C4-2B (cell line): Measurements from ENCODE around the gene ZNF124.

ENCODE experiments used
- ZFX ChIP-seq: fragments of 450-650 bp; IDR thresholded peaks from 2 replicates; pipeline ENCODE4 v1.6.1; 2017
- TF ChIP-seq, protein P1 (sequence below): fragments of 450-650 bp; conservative IDR thresholded peaks from 2 replicates; pipeline ENCODE4 v1.5.1; 2017; ENCODE audit warnings: mild to moderate bottlenecking

DNA sequence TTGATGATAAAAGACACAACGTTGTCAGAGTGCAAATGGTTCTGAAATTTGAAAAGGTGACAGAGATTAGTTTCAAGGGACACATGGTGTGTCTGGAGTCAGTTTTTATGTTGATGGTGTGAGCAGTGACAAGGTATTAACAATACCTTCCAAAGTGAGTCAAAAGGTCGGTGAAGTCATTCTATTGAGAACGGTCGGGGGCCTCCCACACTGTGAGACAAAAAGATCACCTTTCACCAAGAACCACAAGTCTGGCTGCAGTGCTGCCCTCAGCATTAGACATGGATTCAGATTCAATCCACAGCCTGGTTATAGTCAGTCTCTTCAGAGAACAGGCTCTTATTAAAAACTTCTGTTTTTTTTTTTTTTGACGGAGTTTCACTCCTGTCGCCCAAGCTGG lies 26.5 kb downstream of the ZNF124 start:
- TF ChIP-seq, protein P1, sequence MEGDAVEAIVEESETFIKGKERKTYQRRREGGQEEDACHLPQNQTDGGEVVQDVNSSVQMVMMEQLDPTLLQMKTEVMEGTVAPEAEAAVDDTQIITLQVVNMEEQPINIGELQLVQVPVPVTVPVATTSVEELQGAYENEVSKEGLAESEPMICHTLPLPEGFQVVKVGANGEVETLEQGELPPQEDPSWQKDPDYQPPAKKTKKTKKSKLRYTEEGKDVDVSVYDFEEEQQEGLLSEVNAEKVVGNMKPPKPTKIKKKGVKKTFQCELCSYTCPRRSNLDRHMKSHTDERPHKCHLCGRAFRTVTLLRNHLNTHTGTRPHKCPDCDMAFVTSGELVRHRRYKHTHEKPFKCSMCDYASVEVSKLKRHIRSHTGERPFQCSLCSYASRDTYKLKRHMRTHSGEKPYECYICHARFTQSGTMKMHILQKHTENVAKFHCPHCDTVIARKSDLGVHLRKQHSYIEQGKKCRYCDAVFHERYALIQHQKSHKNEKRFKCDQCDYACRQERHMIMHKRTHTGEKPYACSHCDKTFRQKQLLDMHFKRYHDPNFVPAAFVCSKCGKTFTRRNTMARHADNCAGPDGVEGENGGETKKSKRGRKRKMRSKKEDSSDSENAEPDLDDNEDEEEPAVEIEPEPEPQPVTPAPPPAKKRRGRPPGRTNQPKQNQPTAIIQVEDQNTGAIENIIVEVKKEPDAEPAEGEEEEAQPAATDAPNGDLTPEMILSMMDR: no peak
- no peak for TF ChIP-seq ZFX
